HG03064 (cell line): ENCODE data around the gene MAP6D1.

Experiments used
- ATAC-seq: cut with Tn5 transposase; IDR thresholded peaks from one replicate; pipeline ENCODE4 v1.9.1; 2021; ENCODE audit warnings: low read depth; ENCODE audit not compliant: unreplicated experiment

MAP6D1 gene

DNA sequence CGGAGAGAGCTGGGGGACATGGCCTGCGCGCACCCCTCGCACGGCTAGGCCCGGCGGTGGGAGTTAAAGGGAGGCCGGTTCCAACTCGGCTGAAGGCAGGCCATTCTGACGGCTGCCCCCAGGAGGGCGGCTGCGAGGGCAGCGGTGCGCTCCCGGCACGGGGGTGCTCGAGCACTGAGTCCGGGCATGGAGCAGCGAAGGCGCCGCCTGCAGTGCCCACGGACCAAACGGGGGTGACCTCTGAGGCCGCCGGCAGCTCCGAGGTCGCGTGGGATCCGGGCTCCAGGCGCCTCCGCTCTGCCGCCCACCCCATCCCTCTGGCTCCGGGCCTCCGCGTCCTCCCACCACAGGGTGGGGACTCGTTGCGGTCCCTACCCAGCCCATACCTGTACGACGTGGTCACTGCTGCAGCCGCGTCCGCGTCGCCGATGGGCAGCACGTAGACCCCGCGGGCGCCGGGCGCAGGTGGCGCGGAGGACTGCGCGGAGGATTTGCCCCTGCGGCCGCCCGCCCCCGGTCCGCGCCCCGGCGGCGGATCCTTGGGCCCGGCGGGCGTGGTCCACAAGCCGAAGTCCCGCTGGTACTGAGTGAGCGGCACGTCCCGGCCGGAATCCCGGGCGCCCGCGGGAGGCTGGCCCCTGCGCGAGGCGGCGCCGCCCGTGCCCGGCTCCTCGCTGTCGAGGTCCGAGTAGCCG, 469 bp downstream of the MAP6D1 start:
- ATAC-seq: peak; percentile 43

DNA sequence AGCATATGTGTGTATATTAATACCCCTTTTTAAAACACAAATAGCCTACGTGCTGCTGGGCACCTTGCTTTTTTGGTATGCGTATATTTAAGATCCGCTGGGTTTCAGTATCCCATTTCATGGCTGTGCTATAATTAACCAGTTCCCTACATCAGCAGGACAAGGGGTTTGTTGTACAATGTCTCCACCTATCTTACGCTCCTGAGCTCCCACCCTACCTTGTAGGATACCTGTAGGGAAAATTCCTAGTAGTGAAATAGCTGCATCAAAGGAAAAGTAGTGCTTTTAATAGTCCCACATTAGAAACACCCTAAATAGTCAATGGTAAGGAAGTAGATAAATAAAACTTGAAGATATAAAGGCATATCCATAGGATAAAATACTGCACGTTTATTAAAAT, 1.4 kb downstream of the MAP6D1 start:
- no peak for ATAC-seq

DNA sequence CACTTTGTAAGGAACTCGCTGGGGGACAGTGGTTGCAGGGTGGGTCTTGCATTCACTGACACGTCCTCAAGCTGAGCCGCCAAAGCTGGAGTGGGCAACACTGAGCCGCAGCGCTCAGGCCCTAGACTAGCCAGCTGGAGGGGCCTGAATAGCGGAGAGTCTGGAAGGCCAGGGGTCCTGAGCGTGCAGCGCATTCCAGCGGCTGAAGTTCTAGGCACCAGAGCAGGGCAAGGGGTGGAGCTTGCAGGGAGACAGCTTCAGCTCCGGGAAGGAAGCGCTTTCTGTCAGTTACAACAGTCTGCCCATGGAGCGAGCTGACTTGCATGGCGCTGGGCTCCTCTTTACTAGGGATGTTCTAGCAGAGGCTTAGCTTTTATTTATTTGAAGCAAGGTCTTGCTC, 2.7 kb downstream of the MAP6D1 start:
- ATAC-seq: no peak

DNA sequence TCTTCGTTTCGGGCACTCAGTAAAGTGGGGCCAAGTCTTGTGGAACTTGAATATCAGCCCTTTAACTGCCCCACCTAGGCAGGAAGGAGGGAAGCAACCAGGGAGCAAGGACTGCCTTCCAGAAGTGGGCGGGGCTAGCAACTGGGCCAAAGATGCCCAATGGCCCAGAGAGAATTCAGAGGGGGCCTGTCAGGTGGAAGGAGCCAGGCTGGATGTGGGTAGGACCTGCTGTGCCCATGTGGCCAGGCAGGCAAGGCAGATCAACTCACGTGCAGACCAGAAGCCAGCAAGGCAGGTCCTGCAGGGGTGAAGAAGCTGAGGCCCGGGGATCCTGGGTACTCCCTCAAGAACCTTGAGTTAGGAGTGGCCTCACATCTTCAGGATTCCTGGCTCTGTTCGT, 5.5 kb downstream of the MAP6D1 start:
- no peak for ATAC-seq

DNA sequence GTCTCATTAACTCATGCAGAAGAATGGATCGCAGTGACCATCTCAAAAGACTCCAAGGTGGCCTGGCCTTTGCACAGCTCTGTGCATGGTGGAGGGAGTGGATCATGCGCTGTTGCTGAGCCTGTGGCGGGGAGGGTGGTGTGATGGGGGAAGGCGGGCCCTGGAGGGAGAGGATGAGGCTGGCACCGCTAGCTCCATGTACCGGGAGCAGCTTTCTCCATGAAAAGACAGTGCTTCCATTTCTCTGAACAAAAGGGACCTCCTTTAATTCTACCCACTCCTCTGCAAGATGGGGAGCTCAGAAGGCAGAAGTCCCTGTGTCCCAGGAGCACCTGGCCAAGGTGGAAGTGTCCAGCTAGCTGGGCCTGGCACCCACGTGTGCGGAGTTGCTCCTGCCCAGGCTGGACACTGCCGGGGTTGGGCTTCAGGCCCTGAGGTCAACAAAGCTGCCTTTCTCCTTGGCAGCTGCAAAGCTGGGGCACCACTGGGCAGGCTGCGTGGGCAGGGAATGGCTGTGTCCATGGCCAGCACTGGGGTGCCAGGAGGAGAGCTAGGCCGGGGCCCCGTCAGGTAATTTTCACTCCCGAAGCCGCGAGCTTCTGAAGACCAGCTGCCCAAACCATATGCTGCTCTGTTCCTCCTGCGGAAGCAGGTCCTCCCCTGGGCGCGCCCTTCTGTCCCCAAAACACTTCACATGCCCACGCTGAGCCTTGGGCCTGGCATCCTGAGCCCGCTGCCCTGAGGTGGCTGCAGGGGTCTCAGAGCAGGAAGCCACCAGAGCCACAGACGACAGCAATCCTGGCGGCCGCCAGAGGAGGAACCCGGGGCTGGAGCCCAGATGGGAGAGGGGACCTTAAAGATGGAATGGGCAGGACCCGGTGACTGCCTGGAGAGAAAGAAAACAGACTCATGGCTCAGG, 6.4 kb downstream of the MAP6D1 start:
- ATAC-seq: no peak

DNA sequence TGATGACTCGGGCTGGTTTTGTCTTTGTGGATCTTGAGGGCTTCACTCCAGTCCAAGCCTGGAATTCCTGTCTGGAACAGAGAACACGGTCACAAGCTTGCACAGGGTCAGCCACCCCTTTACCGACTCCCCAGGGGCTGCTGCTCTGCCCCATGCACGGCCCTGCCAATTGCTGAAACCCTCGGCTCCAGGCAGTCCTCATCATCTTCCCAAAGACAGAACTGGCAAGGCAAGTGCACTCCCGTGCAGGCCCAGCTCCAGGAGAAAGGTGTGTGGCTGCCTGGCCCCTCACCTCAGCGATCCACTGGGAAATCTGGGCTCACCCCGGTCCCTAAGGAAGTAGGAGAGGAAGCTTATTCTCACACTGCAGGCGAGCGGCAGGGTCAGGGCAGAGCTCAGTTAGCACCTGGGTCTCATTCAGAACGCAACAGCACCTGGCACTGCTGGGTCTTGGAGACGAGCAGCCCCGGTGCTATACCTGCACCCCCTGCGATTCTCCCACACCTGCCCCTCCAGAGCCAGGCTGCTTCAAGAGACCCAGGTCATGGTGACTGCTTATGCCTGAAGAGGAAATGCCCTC, 7.2 kb downstream of the MAP6D1 start:
- ATAC-seq: no peak

DNA sequence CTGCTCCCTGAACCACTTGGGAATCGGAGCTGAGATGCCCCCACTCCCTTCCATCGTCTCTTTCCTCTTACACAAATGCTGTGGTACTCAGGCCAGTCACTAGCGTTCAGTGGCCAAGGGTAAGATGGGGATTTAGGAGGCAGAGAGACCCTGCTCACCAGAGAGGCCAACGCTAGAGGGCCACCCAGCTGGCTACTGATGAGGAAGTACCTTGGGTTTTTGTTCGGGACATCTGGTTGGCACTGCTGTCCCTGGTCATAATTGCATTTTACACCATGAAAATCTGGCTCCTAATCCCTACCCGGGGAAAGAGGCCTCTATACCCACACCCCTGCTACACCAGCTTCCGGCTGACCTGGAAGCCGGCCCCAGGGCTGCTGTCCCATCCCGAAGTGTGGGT, 7.7 kb downstream of the MAP6D1 start:
- no peak for ATAC-seq

DNA sequence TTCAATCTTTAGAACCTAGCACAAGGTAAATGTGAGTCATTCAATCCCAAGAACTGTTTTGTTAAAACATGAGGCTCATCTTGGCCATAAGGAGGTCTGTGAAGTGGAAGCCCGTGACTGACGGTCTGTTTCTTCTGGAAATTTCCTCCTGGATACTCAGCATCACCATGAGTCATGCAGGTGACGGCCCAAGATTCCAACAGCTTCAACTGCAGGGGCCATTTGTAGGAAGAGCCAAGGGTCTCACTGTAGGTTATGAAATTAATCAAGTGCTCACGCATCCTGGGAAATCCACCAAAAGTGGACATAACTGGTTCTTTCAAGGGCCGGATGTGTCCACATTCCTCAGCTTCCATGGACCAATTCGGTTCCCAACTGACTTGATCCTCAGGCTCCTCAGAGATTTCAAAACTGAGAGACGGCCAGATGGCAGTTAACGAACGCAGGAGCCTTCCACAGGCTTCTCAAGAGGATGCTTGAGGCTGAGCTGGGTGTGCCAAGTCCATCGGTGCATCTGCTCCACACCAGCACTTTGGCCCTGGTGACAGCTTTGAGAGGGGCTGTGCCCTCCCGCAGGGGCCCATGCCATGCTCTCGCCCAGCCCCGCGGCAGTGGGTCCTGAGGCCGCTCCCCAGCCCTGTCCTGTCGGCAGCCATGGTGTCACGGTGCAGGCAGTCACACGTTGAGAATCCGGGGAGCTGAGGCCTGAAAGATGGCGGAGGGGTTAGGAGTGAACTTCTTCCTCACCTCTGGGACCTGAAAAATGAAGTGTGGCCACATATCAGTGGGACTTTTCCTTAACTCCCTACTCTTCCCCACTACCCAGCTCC, 8.5 kb downstream of the MAP6D1 start:
- ATAC-seq: no peak

DNA sequence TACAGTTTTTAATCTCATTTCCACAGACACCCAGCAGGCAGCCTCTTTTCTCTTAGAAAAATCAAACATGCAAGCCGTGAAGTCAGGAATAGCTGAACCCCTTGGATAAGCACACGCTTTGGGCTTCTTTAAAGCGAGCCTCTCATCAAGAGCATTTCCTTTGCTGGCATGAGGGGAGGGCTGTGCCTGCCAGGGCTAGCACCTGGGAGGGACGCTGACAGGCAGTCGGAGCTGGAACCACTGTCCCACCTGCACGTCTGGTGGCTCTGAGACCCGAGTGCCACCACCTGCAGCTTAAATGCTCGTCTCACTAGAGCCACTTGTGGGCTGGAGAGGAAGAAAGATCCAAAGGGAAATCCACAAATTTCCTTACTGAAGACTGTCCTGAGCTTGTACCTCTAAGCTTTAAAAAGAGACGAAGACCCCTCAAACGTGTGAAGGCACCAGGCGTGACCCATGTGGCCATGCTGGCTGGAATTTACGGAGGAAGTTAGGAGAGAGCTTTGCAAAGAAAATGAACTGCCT, 9.4 kb downstream of the MAP6D1 start:
- no peak for ATAC-seq

DNA sequence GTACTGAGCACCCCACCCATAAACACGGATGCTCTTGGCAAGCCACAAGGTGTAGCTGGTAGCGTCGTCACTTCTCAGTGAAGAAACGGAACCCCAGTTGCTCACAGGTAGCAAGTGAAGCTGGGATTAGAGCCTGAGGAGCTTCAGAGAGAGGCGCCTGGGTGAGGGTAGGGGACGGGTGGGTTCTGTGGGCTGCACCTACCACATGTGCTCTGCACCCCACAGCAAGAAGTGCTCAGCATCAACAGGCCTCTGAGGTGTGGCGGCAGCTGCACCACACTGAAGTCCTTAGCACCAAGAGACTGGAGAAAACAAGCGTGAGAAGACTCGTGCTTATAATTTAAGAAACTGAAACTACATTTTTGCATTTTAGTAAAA, 9.8 kb downstream of the MAP6D1 start:
- no peak for ATAC-seq

DNA sequence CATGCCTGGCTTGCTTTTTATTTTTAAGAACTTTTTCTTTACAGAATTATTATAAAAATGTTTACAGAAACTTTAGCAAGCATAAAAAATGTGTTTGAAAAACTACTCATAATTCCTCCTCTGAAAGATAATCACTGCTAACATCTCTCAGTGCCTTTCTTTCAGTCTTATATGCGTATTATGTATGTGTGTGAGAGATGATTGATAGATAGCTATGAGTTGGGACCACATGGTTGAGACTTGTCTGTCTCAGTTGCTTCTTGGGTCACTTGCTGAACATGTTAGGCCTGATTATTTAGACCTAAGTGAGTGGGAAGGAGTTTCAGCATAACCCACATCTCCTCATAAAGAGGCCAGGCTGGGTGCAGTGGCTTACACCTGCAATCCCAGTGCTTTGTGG, 11.1 kb downstream of the MAP6D1 start:
- no peak for ATAC-seq

DNA sequence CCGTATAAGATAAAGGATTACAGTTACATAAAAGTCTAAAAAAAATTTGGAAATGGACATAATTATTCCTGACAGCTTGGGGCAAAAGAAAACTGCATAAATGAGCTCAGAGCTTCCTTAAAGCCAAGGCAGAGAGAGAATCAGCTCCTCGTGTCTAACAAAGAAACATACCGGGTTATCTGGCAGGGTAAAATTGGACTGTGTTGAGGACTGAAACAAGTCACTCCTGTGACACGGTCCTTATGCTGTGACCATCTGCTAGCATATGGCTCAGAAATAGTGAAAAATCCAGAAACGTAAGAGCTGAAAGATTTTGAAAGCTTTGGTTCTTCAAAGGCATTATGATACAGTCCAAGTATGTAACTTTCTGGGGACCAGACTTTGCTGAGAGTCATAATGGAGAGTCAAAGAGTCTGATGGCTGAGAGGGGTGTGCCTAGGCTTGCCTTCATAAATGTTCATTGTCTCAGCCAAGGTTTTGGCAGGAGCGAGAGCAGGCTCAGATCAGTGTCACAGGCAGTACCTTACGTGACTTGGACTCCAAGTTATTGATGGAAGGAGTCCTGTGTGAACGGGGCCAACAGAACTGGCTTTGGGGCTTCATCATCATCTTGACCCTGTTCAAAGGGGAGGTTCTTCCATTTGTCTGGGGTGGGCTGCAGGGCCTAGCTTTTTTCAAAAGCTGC, 12.5 kb downstream of the MAP6D1 start:
- ATAC-seq: no peak

DNA sequence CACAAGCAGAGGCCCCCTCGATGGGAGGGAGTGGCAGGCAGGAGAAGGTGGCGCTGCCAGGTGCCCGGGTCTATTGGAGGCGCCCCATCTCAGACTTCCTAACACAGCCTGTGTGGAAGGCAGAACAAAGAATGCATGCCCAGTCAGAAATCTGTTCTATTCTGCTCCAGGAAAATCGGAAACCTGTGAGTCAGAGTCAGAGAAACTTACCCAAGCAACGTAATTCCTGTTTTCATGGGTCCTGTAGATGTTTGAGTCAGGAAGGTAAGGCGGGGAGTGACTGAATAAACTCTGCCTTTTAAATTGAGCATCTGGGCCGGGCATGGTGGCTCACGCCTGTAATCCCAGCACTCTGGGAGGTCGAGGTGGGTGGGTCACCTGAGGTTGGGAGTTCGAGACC, 13.7 kb downstream of the MAP6D1 start:
- ATAC-seq: no peak

DNA sequence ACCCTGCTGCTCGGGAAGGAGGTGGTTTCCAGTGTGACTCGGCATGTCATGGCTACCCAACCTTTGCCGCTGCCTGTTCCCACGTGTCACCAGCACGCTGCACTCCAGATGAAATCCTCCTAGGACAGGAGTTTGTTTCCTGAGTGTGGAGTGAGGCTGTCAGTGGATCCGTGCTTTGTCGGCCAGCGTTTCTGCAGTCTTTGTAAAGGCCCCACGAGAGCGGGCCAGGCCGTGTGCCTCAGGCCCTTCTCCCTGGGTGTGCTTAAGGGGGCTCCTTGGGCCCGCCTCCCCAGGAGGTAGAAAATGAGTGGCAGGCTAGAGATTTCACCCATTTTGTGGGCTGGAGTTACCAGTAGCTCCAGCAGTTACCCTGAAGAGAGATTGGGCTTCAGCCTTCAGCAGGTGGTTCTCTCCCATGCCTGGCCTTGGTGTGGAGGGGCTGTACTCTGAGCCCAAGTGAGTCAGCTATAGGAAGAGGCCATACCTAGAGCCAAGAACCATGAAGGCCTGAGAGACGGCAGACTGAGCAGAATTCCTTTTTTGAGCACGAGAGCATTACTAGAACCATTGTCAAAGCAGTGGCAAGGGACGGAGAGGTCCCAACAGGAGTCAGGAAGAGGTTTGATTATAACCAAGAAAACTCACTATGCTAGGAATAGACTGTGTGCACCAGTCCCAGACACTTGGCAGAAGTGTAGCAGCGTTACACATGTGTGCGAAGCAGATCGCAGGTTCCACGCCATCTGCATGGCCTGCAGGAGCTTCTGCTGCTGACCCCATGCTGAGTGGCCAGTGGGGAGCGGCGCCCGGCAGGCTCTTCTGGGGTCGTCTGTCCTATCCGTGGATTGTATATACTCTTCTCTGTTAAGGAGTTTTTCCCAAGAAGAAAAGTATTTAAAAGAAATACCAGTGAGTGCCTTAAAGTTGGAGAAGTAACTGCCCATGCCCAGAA, 14.5 kb downstream of the MAP6D1 start:
- no peak for ATAC-seq

DNA sequence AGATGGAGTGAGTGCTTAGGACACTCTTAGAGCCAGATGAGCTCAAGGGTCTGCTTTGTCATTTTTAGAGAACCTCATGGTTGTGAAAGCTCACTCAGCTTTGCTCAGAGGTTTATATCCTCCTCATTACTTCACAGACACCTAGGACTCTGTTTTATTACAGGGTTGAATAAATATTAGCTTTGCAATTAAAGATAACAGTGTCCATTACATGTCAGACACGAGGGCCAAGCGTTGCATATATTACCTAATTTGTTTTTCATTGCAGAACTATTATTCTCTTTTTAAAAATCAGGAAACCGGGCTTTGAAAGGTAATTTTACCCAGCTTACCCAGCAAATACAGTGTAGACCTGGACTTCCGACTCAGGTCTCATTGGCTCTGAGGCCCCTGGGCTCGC, 16.1 kb downstream of the MAP6D1 start:
- no peak for ATAC-seq

DNA sequence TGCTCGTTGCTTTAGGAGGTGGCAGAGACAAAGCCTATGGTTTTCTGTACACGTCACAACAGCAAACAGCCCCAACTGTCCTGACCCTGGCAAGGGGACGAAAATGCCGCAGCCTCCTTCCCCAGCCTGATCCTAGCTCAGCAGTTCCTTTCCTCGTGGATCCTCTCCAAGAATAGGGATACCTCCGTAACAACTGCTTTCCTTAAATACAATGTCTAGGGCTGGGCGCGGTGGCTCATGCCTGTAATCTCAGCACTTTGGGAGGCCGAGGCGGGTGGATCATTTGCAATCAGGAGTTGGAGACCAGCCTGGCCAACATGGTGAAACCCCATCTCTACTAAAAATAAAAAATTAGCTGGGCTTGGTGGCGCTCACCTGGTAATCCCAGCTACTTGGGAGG, 17.0 kb downstream of the MAP6D1 start:
- no peak for ATAC-seq

DNA sequence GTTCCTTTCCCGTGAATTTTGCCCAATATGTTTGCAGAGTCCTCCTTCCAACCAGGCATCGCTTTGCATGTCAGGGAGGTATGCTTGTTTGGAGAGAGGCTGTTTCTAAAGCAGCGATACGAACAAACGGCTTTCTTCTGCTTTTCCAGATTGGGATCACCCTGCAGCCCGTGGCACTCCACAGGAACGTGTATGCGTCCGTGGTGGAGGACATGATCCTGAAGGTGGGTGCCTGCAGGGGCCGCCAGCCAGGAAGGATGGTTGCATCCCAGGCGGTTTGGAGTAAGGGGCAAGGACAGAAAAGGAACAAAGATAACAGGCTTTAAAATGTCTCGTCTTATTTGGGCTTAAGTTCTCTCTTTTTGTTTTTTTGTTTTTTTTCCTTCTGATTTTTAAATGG, 17.5 kb downstream of the MAP6D1 start:
- no peak for ATAC-seq

DNA sequence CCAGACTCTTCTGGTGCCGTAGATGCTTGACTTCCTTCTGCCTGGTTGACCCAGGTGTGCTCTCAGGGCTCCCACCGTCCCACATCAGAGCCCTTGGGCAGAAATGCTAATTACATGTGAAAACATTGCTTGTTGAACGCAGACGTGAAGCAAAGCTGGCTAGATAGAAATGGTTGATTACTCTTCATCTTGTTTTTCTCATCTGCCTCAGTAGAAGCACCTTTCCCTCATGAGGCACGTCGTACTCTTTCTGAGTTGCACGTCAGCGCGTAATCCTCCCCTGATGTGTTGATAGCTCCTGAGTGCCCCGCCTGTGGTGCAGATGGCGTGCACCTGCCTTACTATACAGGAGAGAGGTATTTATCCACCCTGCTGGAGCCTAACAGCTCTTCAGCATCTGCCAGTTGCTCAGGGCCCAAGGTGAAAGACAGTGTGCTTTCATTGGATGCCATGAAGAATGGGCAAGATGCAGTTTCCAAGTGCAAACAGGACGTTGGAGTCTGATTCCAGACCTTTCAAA, 18.1 kb downstream of the MAP6D1 start:
- no peak for ATAC-seq

DNA sequence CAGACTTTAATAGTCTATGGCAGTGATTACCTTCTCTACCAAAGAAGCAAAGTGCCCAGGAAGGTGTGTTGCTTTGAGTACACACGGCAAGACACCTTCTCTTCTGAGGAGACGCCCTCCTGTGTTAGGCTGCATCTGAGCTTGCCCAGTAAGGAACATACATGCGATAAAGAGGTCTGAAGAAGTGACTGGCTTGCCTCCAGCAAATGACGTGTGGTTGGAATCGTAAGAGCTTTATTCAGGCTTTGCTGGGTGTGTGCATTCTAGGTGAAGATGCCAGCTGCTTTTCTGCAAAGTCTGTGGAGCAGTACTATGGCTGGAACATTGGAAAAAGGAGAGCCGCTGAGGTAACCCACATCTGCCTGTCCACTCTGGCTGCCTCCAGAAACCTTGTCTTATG, 22.4 kb downstream of the MAP6D1 start:
- ATAC-seq: no peak
